Measurements from ENCODE around the gene RAB7B.

DNA sequence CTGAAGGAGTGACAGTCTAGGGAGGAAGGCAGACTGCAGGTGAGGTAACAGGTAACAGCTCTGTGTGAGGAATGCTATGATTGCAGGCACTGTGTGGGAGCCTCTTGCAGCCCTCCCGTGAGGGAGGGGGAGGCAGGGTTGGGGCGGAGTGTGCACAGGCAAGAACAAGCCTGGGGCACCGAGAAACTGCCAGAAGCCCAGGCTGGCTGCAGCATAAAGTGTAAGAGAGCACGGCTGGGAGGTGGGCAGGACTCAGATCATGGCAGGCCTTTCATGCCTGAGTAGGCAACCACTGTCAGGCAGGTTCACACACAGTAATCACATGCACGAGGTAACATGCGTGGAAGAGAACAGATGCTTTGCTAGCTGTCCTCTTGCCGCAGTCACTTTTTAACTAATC is 38.4 kb upstream of the RAB7B start:
- TF ChIP-seq, protein P1, sequence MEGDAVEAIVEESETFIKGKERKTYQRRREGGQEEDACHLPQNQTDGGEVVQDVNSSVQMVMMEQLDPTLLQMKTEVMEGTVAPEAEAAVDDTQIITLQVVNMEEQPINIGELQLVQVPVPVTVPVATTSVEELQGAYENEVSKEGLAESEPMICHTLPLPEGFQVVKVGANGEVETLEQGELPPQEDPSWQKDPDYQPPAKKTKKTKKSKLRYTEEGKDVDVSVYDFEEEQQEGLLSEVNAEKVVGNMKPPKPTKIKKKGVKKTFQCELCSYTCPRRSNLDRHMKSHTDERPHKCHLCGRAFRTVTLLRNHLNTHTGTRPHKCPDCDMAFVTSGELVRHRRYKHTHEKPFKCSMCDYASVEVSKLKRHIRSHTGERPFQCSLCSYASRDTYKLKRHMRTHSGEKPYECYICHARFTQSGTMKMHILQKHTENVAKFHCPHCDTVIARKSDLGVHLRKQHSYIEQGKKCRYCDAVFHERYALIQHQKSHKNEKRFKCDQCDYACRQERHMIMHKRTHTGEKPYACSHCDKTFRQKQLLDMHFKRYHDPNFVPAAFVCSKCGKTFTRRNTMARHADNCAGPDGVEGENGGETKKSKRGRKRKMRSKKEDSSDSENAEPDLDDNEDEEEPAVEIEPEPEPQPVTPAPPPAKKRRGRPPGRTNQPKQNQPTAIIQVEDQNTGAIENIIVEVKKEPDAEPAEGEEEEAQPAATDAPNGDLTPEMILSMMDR (CRISPR knock-in tag; IDR thresholded peaks at IDR 0.05), result no peak
- no peak for TF ChIP-seq TBP (CRISPR knock-in tag; IDR thresholded peaks at IDR 0.05)
- TF ChIP-seq MYNN (CRISPR knock-in tag; IDR thresholded peaks at IDR 0.05; ENCODE audit: low read depth), result no peak
- no peak for TF ChIP-seq ZNF878 (CRISPR knock-in tag; IDR thresholded peaks at IDR 0.05)
- TF ChIP-seq NRL (CRISPR knock-in tag; IDR thresholded peaks at IDR 0.05; ENCODE audit: borderline replicate concordance), result no peak
- no peak for TF ChIP-seq ZNF253 (CRISPR knock-in tag; IDR thresholded peaks at IDR 0.05; ENCODE audit: borderline replicate concordance)
- TF ChIP-seq CHD2 (IDR thresholded peaks at IDR 0.05; ENCODE audit: low read depth, low read length), result no peak
- no peak for TF ChIP-seq ZBTB4 (CRISPR knock-in tag; IDR thresholded peaks at IDR 0.05; ENCODE audit: borderline replicate concordance)
